ENCODE measurements around the gene USP40.

GRCh38 chr2:233473386-233473791 lies 93.2 kb downstream of the USP40 start:
- TF ChIP-seq SREBF2 (CRISPR knock-in tag; IDR thresholded peaks at IDR 0.05), result no peak
- no peak for TF ChIP-seq FOXP1 (CRISPR knock-in tag; IDR thresholded peaks at IDR 0.05)
- no peak for TF ChIP-seq ZBTB43 (CRISPR knock-in tag; IDR thresholded peaks at IDR 0.05)
- TF ChIP-seq RCOR1 (IDR thresholded peaks at IDR 0.05; ENCODE audit: borderline replicate concordance in 1 of 2, low read depth in 2 of 2, low read length in 2 of 2), result no peak
- TF ChIP-seq BRCA1 (IDR thresholded peaks at IDR 0.05), result no peak
- no peak for TF ChIP-seq BRCA1 (CRISPR knock-in tag; IDR thresholded peaks at IDR 0.05)
- no peak for TF ChIP-seq CTCF (IDR thresholded peaks at IDR 0.05 in 2 of 3, conservative IDR thresholded peaks at IDR 0.05 in 1 of 3; ENCODE audit: insufficient read depth in 2 of 3, low read depth in 1 of 3, low read length in 3 of 3)
- TF ChIP-seq POLR2A (conservative IDR thresholded peaks at IDR 0.05), result no peak
- TF ChIP-seq ZNF140 (CRISPR knock-in tag; IDR thresholded peaks at IDR 0.05), result no peak
